CD4-positive, alpha-beta T cell treated with Interleukin-2 at 100 ng/mL for 4 hours (primary cell): ENCODE measurements around the gene GREB1L.

ENCODE experiments used
- DNase-seq: peaks from one replicate; pipeline ENCODE4 v3.0.0-alpha.2; 2020; ENCODE audit warnings: low spot score

Gene GREB1L

GRCh38 chr18:21450503-21450902 is 208.5 kb downstream of the GREB1L start:
- DNase-seq: no peak

DNA sequence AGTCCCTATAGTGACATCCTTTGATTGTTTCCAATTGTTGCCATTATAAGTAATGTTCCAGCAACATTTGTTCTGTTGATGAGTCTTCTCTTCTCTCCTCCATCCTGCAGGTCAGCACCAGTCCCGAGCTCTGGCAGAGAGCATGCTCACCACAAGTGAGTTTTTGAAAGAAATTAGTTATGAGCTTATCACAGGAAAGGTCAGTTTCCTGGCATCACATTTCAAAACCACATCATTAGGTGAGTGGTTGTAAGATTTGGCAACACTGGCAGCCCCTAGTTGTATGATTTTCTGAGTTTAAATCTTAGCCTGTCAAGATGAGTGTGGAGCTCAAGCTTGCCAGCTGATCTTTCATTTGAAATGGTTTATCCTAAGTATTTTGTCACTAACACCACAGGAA is 208.9 kb downstream of the GREB1L start:
- DNase-seq: no peak

GRCh38 chr18:21451851-21452250 is 209.8 kb downstream of the GREB1L start:
- DNase-seq: no peak

DNA sequence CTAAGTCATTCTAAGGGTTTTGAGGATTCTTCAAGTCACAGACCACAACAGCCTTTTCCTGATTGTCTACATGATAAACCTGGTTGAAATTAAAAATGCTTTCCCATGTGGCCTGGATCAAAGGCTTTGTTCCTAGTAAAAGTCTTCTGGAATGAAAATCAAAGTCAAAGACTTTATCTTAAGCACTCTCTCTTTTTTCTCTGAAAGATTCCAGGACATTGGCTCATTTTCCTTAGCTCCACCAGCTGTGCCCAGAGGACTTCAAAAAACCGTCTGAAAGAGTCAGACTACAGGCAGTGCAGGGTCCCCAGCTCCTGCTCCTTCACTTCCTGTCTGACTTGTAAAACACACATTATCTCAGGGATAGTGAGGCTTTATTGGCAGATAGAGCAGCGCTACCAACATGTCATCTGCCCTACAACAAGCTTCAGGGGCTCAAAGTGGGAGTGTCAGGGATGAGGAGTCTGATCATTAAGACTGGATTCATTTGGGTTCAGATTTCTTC is 210.3 kb downstream of the GREB1L start:
- no peak for DNase-seq

- DNase-seq: no peak
Observed at GRCh38 chr18:21452796-21453510, 210.9 kb downstream of the GREB1L start.

GRCh38 chr18:21453511-21453901 is 211.5 kb downstream of the GREB1L start:
- no peak for DNase-seq

DNA sequence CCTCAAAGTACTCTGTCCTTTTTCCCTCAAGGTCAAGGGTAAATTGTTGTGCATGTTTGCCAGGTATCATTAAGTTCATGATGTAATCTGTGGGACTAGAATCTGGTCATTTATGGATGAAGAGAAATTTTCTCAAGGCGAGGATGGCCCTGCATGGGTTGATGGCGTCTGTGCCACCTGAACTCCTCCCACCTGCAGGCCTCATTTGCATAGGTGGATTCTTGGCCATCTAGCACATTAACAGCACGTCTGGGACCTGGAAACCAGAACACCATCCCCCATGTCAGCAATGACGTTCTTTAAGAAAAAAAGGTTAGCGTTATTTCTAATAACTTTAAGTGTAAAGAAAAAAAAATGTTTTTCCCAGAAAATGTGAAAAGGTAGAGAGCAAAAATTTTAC is 212.7 kb downstream of the GREB1L start:
- no peak for DNase-seq

- no peak for DNase-seq
Observed at GRCh38 chr18:21456428-21457178, 214.6 kb downstream of the GREB1L start.

GRCh38 chr18:21457179-21457535 is 215.1 kb downstream of the GREB1L start:
- DNase-seq: no peak

GRCh38 chr18:21458310-21458709 is 216.3 kb downstream of the GREB1L start:
- DNase-seq: no peak

DNA sequence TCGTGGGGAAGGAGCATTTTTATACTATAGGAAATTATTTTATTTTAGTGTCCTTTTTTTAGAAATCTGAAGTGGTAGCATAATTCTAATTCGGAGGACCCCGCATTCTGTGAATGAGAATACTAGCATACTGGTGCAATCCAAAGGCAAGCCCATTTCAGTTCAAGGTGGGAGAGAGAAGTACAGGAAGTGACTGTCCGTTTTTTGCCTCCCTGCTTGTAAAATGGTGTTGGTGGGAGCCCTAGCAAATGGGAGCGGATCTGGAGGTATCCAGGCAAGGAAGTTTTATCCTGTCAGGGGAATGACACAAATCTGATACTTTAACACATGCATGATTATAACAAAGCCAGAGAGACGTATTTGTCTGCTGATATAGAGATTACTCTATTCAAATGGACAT is 216.8 kb downstream of the GREB1L start:
- DNase-seq: no peak

DNA sequence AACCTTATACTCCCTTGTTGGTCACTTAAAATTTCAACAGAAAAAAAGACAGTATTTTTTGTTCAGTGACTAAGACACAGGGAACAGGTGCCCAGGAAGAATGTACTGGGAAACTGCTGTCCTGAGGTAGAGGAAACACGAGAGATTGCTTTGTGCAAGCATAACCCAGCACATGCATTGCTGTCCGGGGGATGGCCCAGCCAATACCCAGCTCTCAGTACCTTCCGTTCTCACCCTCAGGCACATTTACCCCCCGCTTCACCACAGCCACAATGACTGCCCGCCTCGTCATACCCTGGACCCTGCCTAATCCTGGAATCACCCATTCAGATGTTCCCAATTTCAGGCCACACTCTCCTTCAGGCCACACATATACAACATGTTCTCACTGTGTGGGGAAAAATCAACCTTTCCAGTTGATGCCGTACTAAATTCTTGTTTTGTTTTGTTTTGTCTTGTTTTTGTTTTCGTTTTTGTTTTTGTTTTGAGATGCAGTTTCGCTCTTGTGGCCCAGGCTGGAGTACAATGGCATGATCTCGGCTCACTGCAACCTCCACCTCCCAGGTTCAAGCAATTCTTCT is 217.8 kb downstream of the GREB1L start:
- no peak for DNase-seq

DNA sequence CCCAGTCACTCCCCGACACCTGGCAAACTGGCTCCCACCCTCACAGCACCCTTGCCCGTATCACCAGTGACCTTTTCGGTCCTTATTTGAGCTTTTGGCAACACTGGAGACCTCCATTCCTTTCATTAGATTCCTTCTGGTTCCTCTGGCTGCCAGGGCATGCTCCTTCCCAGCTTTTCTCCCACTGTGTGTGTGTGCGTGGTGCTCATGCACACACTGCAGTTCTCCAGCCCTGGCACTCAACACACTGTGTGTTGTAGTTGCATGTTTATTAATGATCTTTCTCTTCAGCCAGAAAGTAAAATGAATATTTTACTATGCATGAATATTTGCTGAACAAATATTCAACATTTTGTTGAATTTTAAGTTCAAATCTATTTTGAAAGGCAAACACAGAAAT is 219.4 kb downstream of the GREB1L start:
- no peak for DNase-seq

DNA sequence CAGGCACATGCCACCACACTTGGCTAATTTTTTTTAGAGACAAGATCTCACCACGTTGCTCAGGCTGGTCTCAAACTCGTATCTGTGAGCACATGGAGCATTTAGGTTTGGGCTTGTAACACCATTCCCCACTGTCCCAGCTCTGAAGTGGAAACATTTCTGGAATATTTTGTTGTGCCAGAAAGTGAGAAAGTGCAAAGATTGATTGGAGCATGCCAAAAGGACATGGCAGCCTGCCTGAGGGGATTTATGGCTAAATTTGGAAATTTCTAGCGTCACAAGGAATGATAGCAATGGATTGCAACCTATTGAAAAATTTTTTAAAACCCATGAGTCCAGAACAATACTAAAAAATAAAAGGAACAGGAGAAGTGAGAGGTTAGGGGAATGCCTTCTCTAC is 221.7 kb downstream of the GREB1L start:
- no peak for DNase-seq

GRCh38 chr18:21468514-21469164 is 226.6 kb downstream of the GREB1L start:
- DNase-seq: no peak

DNA sequence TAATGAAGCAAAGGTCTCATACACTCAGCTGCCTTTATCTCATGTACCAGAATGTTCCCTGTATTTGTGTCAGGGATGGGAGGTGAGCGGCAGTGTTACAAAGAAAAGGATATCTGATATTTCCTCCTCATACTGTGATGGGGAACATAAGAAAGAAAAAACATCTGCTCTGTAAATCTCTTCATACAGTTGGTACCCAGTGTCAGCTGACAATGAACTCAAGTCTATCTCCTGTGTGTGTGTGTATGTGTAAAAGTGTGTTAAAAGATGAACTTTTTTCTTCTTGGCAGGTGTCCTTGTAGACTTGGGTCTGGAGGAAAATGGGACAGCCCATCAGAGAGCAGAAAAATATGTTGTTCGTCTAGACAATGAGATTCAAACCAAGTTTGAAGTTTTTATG is 230.7 kb downstream of the GREB1L start:
- DNase-seq: no peak

DNA sequence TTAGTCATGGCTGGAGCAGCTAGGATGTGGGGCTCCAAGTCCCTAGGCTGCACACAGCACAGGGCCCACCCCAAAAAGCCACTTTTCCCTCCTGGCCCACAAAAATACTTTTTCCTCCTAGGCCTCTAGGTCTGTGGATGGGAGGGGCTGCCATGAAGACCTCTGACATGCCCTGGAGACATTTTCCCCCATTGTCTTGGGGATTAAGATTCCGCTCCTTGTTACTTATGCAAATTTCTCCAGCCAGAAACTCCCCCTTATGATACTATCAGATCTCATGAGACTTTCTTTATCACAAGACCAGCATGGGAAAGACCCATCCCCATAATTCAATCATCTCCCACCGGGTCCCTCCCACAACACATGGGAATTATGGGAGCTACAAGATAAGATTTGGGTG is 232.6 kb downstream of the GREB1L start:
- DNase-seq: no peak

GRCh38 chr18:21479721-21480120 is 237.7 kb downstream of the GREB1L start:
- DNase-seq: no peak

DNA sequence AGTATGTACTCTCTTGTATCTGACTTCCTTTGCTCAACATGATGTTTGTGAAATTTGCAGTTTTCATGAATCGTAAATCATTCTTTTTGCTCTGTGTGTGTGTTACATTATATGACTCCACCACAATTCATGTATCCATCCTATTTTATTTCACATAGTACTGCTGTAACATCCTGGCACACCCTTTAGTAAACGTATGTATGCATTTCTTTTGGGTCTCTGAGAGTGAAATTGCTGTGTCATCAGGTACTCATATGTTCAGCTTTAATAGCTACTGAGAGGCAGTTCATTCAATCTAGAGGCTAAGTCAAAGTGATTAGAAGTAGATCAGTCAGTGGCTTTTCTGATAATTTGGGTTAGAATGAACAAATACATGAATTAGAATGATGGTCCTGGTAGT is 239.7 kb downstream of the GREB1L start:
- no peak for DNase-seq

DNA sequence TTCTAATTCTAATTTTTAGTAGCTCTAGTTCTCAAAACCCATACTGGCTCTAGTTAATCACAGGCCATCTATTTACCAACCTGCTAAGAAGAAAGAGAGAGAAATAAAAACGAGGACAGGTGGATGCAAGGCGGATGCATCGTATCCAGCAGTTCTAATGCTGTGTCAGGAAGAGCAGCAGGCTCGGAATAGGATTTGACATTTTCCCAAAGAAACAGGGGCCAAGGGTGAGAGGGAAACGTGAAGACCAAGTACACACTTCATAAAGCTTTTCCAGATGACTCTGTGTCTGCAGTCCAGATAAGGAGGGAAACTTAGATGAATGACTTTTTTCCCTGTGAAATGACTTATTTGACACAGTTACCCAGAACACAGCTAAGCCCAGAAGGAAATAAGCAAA is 241.0 kb downstream of the GREB1L start:
- no peak for DNase-seq

DNA sequence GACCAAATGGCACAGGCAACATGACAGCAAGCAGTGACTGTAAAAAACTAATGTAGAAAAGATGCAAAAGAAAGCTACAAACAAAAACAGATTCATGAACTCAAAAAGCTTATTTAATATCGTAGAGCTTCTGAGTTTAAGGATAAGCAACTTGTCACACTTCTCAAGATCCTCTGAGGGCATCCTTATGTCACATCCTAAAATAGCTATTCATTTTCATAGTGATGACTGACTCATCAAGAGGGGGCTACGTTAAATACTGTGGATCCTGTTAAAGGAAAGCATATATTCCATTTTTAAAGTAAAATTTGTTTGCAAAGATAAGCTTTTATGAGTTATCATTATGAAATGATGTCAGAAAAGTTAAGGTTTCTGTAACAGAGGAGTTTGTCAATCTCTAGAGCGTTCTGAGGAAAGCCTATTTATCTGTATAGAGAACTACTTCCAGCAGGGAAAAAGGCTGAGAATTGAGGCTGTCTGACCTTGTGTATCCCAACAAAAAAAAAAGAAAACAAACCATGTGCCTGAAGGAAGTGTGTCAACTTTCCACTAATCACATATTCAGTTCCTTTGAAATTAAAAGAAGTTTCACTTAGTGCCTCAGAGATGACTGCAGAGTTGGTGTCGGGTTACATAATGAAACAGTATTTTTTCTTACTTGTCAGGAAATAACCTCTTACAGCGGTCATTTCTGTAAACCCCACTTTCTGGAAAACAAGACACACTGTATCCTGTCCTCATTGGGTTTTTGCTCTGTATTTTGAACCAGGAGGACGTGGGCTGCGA is 243.0 kb downstream of the GREB1L start:
- DNase-seq: no peak

- no peak for DNase-seq
Observed at GRCh38 chr18:21486905-21487437, 244.9 kb downstream of the GREB1L start.
